Occipital lobe (tissue), 2 donors: ENCODE results near the gene AANAT. TPM values are rescaled to one million over a fixed set of nuclear protein-coding genes. Genes with fewer than 3 reads are reported as not detected.
A peak's percentile ranks its signal among the peaks of the same experiment; 100 is the strongest.

ENCODE experiments used
- DNase-seq: peaks from one replicate; lab custom pipeline; 2025; lab: John Stamatoyannopoulos, UW
- total RNA-seq: library from RNA; depleted of rRNA; stranded (reverse); fragments of >200 nt; gene quantifications from one replicate; pipeline ENCODE4 v1.2.3, GENCODE V29; 2014

AANAT gene
- total RNA-seq, 1 donor from 2014 or later = not detected

DNA sequence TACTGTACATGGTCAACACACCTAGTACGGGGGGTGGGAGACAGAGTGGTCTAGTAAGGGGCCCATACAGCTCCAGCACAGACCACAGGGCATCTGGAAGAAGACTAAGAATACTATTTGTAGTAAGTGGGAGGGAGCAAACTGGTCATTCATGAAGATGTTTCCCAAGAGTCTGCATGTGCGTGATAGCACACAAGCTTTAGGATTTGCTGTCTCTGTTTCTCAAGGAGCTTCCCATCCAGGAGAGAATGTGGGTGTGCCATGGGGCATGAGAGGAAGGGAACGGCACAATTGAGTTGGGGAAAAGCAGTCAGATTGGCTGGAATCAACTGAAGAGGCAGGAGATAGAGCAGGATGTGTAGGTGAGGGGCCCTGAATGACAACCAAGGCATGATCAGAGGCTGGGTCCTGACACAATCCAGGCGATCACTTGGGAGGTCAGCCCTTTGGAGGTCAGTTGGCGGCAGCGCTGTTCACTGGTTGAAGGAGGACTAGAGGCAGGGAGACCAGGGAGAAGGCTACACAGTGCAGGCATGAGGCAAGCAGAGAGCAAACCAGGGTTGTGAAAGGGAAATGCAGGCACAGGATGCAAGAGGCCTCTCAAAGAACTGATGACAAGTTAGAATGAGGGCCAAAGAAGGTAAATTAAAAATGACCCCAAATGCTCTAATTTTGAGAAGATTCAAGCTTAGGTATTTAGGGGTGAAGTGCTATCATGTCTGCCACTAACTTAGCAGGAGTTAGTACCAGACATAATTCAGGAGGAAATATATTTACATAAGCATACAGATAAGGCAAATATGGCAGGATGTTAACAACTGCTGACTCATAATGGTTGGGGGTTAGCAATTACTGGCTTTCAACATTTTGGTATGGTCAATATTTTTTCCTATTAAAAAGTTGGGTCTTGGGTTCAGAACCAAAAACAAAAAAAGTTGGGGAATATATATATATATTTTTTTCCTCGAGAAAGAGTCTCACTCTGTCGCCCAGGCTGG, 24.8 kb upstream of the AANAT start:
- DNase-seq = no peak

DNA sequence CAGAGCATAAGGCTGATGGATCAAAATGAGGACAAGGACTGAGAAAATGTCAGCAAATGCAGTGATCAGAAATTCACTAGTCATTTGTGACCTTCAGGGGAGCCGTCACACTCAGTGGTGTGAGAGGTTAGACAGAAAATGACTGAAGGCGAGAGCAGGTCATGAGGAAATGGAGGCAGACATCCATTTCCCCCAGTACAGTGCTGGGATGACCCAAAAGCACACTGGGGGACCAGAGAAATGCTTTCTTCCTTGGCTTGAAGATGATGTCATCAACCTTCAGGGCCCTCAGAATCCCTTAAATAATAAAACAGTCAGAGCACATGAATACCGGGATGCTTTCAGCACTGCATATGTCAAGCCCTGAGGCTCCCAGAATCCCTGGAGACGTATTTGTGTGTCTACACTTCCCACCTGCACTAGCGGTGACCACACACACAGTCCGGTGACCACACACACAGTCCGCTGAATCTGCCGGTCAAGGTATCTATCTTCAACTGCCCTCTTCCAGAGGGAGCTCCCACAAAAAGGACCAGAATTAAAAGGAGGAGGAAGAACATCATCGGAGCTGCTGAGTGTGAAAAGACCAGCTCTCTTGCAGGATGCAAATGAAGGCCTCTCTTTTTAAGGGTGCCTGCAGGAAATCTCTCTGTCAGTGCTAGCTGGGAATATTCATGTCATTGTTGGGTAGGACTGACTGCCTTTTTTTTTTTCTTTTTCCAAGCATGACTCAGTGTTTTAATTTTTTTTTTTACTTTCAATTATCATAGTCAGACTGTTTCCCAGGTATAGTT, 22.7 kb upstream of the AANAT start:
- no peak for DNase-seq

DNA sequence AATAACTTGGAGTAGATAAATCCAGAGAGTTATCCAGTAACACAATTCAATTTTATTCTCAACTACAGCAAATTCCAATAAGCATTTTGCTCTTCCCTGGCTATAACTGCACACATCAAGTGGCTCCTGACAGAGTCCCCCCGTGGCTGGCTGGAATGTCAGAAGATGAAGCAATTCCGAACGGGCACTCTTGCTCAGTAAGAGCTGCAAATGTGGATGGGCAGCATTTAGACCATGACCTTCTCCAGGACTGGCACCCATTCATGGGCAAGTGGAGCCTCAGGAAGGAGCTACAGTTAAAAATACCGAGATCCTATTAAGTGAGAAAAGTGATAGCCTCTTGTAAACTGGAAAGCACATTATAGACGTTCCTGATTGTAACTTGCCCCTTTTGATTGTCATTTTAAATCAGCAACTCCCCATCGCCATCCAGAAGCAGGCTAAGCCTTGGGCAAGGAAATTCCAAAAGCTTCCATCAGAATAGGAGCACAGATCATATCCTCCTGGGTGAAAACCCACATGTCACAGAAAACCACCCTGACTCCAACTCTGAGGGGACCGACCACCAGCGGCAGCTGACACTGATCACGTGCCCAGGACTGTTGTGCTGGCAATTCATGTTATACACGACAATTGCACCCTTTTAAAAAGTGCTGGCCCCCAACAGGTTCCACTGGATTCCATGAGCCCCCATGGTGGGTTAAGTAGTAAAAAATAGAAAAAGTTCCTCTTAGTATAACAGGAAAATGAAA, 21.5 kb upstream of the AANAT start:
- DNase-seq = no peak

DNA sequence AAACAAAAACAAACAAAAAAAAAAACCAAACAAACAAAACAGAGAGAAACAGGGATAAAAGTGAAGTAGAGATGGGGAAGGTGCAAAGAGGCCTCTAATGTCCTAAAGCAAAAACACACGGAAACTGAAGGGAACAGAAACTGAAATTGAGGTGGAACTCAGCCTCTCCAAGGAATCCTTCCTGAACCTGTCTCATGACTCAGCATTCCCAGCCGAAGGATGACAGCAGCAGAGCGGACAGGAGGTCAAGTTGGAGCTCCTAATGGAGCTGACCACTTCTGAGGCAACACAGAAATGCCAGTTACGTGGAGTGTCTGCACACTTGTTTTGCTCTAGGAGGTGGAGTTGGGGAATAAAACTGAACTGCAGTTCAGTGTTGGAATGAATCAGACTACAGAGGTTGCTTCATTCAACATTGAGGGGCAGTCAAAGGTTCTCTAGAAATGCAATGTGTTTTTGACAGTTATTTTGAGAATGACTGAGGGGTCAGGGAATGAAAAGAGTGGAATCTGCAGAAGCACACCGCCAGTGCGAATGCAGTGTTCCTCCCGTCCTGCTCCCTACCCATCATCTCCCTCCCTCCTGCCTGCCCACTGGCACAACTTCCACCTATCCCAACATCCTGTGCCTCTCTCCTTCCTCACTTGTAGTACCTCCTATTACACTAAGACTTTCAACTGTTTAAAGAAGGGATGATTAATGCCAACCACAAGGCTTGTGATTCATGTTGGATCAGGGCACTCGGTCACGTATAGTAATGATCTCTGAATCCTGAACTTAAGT, 20.8 kb upstream of the AANAT start:
- DNase-seq = no peak

DNA sequence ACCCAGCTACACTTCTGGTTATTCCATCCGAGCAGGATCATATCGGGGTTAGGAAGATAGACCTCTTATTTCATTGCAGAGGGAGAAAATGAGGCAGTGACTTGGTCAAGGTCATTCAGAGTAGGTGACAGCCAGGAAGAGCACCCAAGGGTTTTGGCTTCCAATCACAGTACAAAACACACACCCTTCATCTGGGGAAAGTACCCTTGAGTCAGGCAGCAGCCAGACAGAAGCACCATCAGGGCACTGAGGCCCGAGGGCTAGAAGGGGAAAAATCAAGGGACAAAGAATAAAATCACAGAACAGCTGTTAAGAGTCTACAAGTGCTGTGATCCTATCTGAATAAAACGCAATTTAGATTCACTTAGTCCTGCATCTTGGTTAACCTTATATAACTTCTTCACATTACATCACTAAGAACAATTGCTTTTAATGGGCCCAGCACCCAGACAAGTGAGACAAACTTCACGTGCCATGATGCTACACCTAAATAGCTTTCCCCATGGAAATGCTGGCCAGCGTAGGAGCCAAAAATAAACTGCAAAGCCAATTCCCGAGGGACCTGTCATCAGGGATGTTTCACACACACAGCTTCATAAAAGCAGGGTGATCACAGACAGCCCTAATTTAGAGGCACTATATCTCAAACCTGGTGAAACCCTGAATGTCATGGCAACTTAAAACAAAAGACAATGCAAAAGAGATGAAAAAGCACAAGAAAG, 19.3 kb upstream of the AANAT start:
- no peak for DNase-seq

DNA sequence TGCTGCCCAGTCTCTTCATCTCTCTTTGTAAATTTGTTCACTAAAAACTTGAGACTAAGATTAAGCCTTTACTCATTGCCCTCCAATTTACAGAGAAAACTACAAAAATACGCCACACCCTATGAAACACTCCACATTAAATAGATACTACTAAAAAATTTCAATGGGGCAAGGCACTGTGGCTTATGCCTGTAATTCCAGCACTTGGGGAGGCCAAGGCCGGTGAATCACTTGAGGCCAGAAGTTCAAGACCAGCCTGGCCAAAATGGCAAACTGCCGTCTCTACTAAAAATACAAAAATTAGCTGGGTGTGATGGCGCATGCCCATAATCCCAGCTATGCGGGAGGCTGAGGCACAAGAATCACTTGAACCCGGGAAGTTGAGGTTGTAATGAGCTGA, 18.3 kb upstream of the AANAT start:
- DNase-seq = no peak

DNA sequence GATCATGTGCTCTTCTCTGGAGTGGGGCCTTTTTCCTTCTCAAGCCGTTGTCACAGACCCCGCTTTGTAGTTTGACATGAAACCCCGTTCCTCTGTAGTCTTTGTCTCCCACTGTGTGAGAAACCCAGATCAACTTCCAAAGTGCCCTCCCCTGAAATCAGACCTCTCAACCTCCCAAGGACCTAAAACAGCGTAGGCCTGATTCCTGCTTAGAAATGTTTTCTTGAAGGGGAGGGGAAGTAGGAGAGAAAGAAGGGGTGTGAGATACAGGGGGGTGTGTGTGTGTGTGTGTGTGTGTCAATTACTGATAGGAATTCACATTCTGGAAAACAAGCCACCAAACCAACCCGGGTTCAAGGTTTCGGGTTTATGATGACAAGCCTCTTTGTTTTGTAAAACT, 15.9 kb upstream of the AANAT start:
- DNase-seq = no peak

DNA sequence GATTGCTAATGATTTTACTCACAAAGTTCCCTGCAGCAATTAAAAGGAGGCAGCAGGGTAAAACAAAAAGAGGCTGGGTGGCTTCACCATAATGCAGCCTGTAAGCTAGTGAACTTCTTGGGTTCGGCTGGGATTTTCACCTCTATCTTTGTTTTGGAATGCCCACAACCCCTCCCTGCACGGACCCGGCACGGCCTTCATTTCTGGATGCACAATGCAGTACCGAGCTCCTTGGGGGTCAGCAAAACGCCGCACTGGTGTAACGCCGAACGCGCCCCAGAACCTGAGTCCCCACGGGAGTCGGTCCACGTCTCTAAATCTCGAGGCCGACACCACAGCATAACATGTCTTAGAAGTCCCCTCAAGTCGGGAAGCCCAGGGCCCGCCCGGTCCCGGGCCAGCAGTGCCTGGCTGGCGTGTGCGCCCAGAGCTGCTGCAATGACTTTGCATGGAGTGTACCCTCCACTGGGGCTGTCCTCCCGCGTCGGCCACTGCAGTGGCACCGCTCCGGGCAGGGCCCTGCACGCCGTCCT, 15.2 kb upstream of the AANAT start:
- no peak for DNase-seq

DNA sequence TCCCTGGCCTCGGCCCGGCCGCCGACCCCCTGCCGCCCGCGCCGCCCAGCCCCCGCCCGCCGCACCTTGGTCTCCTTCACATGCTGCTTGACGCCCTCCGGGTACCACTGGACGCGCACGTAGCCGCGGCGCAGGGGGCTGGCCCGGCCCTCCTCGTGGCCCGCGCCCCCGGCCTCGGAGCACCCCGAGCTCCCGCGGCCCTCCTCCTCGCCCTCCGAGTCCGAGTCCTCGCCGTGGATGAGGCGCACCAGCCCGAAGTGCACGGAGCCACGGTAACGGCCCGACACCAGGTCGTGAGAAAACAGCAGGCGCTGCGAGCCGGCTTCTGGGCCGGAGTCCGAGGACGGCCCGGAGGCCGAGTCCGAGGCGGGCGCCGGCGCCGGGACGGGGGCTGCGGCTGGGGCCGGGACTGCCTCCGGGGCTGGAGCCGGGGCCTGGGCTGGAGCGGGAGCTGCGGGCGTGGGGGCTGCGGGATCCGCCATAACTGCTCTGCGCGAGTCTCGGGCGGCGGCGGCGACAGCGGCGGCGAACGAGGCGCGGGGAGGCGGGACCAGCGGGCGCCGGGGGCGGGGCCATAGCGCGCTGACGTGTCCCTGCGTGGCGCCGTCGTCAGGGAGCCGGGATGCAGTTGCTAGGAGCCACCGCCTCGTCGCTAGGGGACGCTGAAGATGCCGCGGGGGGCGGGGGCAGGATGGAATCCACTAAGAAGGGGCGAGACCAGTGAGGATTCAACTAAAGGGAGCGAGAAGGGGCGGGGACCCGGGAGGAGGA, 14.6 kb upstream of the AANAT start, which contains the start of gene UBE2O:
UBE2O (minus strand) TSS at position 493 of the 771 bp plus-strand sequence; CDS start at position 482, 11 bp downstream.
- peak; percentile 77 for DNase-seq

DNA sequence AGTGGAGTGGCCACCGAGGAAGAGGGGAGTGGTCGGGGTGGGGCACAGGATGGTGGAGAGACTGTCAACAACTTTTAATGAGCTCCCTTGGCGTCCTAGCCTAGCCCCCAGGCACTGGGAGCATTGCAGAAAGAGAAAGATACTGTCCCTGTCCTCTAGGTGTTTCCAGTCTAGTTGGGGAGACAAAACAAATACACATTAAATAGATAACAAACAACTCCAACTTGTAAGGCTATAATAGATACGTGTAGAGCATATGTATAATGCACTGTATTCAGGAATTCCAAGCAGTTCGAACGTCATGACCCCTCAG, 14.0 kb upstream of the AANAT start:
- DNase-seq = no peak

DNA sequence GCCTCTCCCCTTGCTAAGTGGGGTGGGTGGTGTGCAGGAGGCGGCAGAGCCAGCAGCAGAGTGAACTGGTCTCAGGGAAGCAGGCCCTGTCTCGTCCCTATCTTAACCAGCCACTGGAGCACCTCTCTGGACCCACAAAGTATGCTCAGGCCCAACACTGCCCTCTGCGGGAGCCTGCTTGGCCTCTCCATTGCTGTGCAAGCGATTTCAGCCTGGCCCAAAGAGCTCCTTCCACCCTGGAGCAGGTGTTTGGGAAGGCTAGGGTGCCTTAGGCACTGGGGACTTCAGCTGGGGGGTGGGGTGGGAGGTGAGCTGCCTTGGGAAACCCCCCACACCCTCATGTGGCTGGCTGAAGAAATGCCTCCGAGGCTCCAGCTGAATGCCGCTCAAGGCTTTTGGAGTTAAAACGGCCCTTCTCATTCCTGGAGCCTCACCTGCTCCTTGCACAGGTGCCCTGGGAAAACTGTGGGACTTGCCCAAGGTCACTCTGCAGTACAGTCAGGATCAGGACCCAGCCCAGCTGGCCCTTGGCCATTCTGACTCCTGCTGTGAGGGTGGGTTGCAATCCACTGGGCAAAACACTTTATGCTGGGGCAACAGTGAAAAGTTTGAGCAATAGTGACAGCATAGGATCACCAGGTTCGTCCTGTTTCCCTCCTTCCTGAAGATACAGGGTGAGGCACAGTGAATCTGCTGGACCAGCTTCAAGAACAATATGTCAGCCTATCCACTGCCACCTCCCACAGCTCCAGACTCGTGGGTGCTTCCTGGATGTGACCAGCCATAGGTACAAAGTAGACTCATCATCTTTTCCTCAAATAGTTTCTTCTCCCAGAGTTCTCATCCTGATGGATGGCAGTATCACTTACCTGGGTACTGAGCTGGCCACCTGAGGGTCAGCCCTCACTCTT, 8.6 kb upstream of the AANAT start:
- DNase-seq = no peak

DNA sequence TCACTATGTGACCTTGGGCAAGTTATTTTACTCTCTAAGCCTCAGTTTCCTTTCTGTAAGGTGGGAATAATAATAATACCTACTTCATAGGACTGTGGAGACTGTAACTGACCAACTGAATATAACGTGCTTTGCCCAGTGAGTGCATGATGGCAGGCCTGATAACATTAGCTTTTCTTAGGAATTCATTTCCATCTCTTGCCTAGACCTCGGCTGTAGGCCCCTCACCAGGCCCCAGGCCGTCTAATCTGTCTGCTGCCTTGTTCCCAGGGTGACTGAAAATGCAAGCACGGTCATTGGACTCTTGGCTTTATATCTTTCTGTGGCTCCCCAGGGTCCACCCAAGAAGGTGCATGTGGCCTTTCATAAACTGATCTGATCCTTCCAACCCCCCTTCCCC, 7.7 kb upstream of the AANAT start:
- no peak for DNase-seq

DNA sequence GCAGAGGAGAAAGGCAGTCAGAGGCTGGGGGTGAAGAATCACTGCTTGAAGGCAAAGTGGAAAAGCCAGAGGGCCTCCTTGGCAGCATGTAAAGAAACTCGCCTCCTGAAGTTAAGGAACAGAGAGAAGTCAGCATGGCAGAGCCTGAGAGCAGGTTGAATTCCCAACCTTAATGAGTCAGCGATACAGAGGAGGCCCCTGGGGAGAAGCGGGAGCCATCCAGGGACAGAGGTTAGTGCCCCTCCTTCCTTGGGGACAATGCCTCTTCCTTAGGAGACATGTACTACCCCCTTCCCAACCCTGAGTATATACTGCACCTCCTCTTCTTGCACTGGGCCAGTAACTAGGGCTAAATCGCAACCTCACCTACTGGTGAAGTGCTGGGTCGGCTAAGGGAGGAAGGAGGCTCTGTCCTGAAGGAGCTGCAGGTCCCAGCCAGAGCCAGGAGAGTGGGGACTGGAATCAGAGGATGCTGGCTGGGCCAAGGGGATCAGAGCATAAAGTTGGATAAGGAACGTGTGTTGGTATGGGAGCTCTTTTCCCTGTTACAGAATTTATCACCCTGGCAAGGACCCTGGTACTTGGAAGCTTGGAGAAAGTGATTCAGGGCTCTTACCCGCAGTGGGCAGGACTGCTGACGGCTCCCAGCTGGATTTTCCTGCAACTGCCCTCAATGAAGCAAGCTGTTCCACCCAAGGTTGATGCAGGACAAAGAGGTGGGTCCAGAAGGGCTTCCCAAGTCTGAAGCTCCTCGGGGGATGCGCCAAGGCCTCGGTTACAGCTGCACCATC, 5.4 kb upstream of the AANAT start:
- DNase-seq = no peak

DNA sequence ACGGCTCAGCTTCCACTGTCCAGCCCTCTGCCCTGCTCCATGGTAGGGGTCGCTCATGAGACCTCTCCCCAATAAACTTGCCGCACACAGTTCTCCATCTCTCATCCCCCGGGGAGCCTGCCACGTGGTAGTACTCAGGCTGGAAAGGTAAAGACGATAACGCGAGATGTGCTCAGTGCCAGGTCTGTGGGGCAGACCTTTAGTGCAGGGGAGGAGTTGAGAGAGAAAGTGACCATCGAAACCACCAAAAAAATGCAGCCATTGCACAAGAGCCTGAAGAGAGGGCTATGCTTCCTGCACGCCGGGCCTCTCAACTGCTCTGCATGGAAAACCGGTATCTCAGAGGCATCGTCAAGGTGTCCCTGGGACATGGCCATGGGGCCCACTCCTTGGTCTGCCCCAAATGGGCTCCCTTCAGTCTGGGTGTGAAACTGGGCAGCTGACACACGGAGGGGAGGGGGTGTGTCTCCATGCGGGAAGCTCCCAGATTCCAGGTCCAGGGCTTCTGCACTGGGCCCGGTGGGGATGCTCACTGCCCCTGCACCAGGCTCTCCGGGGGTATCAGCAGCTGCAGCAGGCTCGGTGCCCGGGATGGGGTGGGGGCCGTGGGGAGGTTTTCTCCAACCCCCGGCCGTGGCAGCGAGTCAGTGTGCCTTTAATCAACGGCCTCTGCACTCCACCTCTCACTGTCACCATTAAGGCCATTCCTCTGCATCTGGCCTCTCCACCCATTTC, 4.7 kb upstream of the AANAT start:
- no peak for DNase-seq

DNA sequence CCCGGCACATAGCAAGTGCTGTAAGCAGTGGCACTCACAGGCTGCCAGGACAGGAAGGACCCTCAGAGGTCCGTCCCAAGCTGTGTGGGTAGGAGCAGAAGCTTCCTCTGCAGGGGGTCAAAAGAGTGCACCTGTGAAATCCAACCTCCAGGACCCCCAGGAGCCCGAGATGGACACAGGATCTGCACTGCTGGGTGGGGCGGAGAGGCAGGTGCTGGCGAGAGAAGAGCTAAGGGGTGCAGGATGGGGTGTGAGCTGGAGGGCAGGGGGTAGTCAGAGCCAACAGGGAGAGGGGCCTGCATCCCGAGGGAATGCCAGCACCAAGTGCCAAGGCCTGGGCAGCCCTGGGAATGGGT, 650 bp upstream of the AANAT start:
- no peak for DNase-seq

DNA sequence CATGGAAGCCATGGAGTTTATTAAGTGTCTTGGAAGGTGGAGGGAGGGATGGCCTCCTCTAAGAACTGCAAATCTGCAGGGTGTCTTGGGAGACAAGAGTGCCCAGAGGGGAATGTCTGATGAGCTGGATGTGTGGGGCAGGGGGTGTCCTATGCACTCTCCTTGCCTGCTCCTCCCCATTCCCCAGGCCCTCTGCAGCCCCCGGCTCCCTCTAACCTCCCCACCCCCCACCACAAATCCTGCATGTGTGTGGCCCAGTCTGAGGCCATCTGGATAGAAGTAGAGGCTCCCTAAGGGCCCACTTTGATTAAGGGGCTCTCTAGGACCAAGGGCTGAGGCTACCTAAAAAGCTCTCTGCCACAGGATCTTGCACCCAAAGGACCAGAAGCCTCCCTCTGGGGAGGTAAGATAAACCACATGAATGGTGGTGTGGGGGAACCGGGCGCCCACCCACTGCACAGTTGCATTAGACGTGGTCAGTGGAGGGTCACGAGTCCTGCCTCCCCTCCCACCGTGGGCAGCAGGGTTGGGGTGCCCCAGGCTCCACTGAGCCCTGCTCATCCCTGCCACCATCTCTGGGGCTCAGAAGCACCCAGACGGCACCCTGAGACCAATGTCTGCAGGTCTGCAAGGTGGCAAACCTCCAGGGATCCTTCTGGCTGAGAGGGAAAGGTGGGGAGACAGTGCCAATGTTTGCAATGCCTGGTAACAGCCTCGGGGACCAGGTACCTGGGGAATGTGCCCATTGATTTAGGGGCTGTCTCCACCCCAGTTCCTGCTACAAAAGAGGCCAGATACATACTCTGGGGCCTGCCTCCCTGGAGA, 618 bp downstream of the AANAT start:
- DNase-seq = no peak
